K562 (cell line): ENCODE results near the gene EML3. TPM values are rescaled to one million over a fixed set of nuclear protein-coding genes. Genes with fewer than 3 reads are reported as not detected.

Experiments used
- ZNF23 ChIP-seq: fragments of 250-450 bp; sonication (Bioruptor Pico); IDR thresholded peaks from 2 replicates; pipeline ENCODE4 v1.4.0; 2020; ENCODE audit warnings: mild to moderate bottlenecking
- ZNF589 ChIP-seq: fragments of 200-800 bp; sonication (Bioruptor generic); IDR thresholded peaks from 2 replicates; pipeline ENCODE4 v1.6.1; 2016; ENCODE audit warnings: low read depth, missing genetic modification characterization, missing compliant biosample characterization
- polyA plus RNA-seq, 8 experiments: library from polyadenylated mRNA; depleted of rRNA in 4 of 8; stranded (reverse) in 5 of 8; unstranded in 3 of 8; fragments of >200 nt; fragmentation: Nextera tagmentation in 2 of 8; fragmentation: Illumina TruSeq in 1 of 8; extraction: Ambion mirVana in 2 of 8; extraction: Trizol in 1 of 8; gene quantifications; 2 replicates each; pipeline versions ENCODE4 v1.2.1 to v1.2.3, GENCODE V29; 2011 to 2014; ENCODE audit warnings: inconsistent platforms in 1 of 8, missing spikeins in 1 of 8
- total RNA-seq, 7 experiments: library from RNA; depleted of rRNA in 6 of 7; stranded (reverse); fragments of >200 nt in 6 of 7; fragmentation: Illumina TruSeq in 2 of 7; extraction: Trizol in 2 of 7; gene quantifications; 2 replicates each; pipeline versions ENCODE4 v1.2.1 to v1.2.3, GENCODE V29; 2011 to 2021; ENCODE audit warnings: low replicate concordance in 1 of 7
- TF ChIP-seq, protein P1 (sequence below): sonication (generic); formaldehyde crosslinking; IDR thresholded peaks from 2 replicates; pipeline ENCODE4 v1.9.0; 2022; ENCODE audit warnings: mild to moderate bottlenecking, missing genetic modification reagents
- TF ChIP-seq, protein P2 (sequence below), 2 experiments: IDR thresholded peaks; 2 replicates each; pipeline ENCODE4 v1.6.1; 2012; ENCODE audit warnings: improper control_type of control experiment in 2 of 2, low read depth in 2 of 2, low read length in 2 of 2, borderline replicate concordance in 1 of 2
- TF ChIP-seq, protein P3 (sequence below): fragments of 250-450 bp; sonication (Bioruptor Pico); IDR thresholded peaks from 2 replicates; pipeline ENCODE4 v1.4.0; 2020; ENCODE audit warnings: borderline replicate concordance

The EML3 gene
- total and polyA plus RNA-seq, 9 of the 15 experiments (the other 6 are each of a cell fraction or from before 2014, with no cell fraction given) = 0.32 to 90.5 (median 26.4) TPM

DNA sequence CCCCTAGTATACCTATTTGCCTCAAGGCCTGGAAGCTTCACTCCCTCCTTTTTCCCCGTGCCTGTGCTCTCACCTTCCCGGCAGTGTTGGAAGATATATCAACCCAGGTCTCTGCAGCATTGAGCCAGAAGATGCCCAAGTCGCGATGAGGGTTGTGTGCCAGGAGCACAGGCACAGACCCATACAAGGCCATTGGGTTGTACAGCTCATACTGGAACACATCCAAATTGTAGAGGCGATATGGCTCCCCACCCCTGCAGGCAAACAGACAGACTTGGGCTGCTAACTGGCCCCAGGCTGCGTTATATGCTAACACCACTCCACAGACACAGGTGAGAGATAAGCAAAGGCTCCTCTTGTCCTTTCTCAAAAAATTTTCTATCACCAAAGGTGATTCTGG lies 19.9 kb upstream of the EML3 start (continued):
- TF ChIP-seq, protein P1, sequence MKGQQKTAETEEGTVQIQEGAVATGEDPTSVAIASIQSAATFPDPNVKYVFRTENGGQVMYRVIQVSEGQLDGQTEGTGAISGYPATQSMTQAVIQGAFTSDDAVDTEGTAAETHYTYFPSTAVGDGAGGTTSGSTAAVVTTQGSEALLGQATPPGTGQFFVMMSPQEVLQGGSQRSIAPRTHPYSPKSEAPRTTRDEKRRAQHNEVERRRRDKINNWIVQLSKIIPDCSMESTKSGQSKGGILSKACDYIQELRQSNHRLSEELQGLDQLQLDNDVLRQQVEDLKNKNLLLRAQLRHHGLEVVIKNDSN (CRISPR knock-in tag) = no peak
- TF ChIP-seq, protein P2, sequence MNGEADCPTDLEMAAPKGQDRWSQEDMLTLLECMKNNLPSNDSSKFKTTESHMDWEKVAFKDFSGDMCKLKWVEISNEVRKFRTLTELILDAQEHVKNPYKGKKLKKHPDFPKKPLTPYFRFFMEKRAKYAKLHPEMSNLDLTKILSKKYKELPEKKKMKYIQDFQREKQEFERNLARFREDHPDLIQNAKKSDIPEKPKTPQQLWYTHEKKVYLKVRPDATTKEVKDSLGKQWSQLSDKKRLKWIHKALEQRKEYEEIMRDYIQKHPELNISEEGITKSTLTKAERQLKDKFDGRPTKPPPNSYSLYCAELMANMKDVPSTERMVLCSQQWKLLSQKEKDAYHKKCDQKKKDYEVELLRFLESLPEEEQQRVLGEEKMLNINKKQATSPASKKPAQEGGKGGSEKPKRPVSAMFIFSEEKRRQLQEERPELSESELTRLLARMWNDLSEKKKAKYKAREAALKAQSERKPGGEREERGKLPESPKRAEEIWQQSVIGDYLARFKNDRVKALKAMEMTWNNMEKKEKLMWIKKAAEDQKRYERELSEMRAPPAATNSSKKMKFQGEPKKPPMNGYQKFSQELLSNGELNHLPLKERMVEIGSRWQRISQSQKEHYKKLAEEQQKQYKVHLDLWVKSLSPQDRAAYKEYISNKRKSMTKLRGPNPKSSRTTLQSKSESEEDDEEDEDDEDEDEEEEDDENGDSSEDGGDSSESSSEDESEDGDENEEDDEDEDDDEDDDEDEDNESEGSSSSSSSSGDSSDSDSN (IDR thresholded peaks at IDR 0.05; ENCODE audit: borderline replicate concordance in 1 of 2, low read depth in 2 of 2, low read length in 2 of 2) = no peak
- no peak for TF ChIP-seq ZNF23 (CRISPR knock-in tag)
- TF ChIP-seq, protein P3, sequence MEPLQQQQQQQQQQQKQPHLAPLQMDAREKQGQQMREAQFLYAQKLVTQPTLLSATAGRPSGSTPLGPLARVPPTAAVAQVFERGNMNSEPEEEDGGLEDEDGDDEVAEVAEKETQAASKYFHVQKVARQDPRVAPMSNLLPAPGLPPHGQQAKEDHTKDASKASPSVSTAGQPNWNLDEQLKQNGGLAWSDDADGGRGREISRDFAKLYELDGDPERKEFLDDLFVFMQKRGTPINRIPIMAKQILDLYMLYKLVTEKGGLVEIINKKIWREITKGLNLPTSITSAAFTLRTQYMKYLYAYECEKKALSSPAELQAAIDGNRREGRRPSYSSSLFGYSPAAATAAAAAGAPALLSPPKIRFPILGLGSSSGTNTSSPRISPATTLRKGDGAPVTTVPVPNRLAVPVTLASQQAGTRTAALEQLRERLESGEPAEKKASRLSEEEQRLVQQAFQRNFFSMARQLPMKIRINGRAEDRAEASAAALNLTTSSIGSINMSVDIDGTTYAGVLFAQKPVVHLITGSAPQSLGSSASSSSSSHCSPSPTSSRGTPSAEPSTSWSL (CRISPR knock-in tag) = no peak
- no peak for TF ChIP-seq ZNF589 (CRISPR knock-in tag)
